LHCN-M2 (cell line): Measurements from ENCODE around the gene FBXW11. TPM values are rescaled to one million over a fixed set of nuclear protein-coding genes. Genes with fewer than 3 reads are reported as not detected.

ENCODE experiments used
- DNase-seq: peaks from one replicate; pipeline ENCODE4 v3.0.0-alpha.2; 2012; ENCODE audit warnings: low read depth
- total RNA-seq: library from RNA; depleted of rRNA; stranded (reverse); fragments of >200 nt; gene quantifications from 2 replicates; pipeline ENCODE4 v1.2.3, GENCODE V29; 2014

Gene FBXW11
- total RNA-seq, 1 experiment from 2014 or later: 78.4 TPM

GRCh38 chr5:171842777-171843328 lies 163.6 kb downstream of the FBXW11 start:
- DNase-seq: no peak

- no peak for DNase-seq
These were observed 164.3 kb downstream of the FBXW11 start for GRCh38 chr5:171841984-171842776.

DNA sequence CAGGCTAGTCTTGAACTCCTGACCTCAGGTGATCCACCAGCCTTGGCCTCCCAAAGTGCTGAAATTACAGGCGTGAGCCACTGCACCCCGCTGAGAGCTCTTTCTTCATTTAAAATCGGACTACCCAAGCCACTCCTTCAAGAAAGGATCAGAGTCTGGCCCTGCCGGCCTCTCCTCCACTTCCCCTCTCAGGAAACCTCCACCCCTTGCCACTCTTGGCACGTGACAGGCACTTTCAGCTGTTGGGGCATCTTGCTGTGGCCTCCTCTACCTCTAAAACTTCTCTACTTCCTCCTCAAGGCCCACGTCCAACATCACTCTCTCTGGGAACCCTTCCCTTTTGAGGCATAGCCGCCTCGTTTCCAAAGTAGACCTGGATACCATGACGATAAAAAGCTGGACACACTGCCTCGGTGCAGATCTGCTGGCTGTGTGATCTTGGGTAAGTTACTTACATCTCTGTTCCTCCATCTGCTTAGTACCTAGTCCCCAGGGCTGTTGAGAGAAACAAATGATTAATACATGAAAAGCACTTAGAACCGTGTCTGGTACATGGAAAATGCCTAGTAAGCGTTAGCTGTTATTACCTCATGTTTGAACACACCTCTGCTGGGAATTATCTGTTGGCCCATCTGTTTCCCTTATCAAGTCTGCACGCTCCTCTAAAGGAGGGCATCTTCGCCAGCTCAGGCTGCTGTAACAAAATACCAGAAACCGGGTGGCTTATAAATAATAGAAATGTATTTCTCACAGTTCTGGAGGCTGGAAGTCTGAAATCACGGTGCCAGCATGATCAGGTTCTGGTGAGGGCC lies 165.5 kb downstream of the FBXW11 start:
- DNase-seq: no peak

GRCh38 chr5:171840066-171840465 lies 166.4 kb downstream of the FBXW11 start:
- DNase-seq: peak; percentile 7

- DNase-seq: no peak
These were observed 167.3 kb downstream of the FBXW11 start for GRCh38 chr5:171839112-171839511.

- DNase-seq: no peak
These were observed 168.4 kb downstream of the FBXW11 start for GRCh38 chr5:171838066-171838465.

DNA sequence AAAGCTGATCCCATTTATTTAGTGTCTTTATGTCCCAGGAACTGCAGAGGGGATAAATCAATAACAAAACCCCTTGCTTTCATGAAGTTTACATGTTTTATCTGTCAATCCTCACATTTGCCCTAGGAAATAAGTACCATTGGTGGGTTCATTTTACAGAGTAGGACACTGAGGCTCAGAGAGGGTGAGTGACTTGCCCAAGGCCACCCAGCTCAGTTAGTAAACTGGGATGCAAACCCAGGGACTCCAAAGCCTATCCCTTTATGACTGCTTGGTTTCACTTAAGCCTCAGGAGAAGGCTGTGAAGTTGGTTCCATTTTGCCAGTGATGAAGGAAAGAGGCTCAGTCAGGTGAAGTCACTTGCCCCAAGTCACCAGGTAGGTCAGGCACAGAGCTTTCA lies 168.9 kb downstream of the FBXW11 start:
- DNase-seq: no peak

DNA sequence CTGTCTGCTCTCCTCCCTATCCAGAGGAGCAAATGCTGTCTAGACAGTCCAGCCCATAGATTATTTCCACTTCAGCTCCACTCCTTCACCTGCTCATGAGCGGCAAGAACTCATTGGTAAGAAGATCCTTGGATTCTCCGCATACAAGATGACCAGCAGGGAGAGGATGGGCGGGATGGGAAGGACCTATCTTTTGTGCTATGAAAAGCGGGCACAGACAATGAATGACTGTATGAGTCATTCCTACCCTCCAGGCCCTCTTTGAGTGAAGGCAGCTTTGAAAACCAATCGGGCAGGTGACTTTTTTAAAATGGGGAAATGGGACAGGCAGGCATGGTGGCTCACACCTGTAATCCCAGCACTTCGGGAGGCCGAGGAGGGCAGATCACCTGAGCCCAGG lies 171.4 kb downstream of the FBXW11 start:
- no peak for DNase-seq

DNA sequence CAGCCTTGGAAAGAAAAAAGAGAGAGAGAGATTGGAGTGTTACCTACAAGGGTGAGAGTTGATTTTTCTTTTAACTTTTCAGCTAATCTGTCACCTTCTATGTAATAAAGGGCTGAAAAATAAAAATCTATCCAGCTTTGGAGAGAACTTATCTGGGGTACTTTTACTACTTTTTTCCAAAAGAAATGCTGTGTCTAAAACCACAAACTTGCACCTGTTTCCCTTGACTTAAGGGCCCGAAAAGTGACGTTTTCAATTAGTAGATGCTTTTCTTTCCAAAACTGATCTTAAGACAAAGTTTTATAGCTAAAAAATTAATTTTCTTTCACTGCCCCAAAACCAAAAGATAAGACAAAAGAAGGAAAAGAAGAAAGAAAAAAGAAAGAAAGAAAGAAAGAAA lies 172.0 kb downstream of the FBXW11 start:
- DNase-seq: no peak

- no peak for DNase-seq
These were observed 173.7 kb downstream of the FBXW11 start for GRCh38 chr5:171832775-171833174.

- no peak for DNase-seq
These were observed 175.8 kb downstream of the FBXW11 start for GRCh38 chr5:171830686-171831085.

DNA sequence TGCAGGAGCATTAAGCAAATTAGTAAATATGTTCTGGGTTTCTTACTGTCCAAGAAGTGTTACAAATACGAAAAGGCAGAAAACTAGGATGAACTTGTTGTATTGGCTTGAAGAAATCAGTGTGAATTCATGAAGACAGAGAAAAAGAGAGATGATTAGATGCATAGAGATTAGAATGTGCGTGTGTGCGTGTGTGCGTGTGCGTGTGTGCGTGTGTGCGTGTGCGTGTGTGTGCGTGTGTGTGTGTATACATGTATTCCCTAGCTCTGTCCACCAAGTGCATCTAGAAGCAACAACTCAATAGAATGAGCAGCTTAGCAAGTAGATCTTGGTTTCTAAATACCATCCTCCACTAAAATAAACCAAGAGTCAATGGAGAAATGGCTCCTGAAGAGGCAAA lies 179.3 kb downstream of the FBXW11 start:
- no peak for DNase-seq

DNA sequence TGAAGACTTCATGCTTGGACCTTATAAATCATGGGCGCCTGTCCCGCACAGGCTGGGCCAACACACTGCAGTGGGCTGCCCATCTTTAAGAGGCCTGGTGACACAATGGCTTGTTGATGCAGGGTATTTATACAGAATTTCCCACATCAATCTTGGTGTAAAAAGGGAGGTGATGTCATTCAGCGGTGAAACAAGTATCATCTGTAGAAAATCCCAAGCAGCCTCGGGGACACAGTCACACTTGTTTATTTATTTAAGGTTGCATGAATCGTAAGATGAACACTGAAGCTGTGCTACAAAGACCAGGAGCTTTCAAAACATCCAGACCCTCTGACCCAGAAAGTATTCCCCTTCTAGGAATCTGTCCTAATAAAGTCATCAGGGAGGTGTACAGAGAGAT lies 180.3 kb downstream of the FBXW11 start:
- DNase-seq: no peak

DNA sequence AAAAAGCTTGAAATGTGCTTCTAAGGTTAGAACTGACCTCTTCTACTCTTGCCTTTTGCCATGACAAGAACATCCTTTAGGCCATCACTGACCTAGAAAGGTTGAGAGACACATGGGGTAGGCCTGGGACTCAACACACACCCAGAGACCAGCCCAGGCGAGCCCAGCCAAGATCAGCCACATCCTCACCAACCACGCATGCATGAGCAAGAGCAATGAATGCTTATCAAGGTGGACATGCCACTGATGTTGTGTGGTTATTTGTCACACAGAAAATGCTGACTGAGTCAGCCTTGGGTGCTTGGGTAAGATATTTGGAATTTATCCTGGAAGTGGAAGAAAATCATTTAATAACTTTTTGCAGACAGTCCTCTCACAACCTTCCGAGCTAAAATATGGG lies 181.4 kb downstream of the FBXW11 start:
- DNase-seq: no peak

DNA sequence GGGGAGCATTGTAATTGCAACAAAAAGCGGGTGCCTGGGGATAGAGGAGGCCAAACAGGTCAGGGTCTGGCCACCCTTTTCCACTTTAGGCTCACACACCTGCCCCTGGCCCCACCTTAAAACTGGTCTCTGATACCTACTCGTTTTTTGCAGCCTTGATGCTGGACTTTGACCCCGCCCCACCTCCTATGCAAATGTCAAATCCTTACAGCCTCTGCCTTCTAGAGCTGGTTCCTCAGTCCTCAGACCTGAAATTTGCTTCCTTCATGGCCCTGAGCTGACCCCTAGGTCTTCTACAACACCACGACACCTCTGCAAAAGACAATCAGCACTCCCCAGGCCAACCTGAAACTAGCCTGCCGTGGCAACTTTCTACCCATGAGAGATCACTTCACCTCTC lies 183.2 kb downstream of the FBXW11 start:
- no peak for DNase-seq

DNA sequence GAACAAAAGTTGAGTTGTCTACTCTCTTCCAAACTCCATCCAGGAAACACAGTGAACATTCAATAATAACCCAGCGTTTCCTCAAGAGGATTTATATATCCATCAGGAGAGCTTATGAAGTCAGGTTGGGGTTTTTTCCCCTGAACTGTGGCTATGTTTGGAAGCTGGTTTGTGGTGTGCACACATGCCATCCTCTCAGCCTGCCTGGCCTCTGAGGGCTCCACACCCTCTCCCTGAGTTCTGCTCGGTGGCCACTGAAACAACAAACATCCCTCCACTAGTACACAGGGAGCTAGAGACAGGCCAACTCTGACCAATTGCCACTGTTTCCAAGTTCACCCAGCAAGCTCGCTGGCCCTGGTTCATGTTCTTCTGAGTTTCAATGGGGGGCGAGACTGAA lies 185.2 kb downstream of the FBXW11 start:
- DNase-seq: no peak

DNA sequence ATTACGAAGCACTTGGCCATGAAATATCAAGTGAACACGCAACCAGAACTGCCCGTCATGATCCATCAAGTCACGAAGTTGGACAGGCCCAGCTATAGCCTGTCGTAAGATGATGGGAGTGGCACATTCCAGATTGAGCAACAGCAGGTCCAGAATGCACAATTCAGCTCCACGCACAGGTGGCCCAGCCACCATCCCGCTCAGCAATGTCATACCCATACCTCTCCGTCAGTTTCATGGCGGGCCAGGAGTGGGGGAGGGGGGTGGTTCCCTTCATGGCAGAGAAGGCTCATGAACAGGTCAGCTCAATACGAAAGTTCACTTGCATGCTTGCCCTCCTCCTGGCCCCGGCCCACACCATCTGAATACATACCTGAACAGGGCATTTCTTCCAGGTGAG lies 185.9 kb downstream of the FBXW11 start:
- no peak for DNase-seq

- DNase-seq: no peak
These were observed 189.8 kb downstream of the FBXW11 start for GRCh38 chr5:171816666-171817065.

DNA sequence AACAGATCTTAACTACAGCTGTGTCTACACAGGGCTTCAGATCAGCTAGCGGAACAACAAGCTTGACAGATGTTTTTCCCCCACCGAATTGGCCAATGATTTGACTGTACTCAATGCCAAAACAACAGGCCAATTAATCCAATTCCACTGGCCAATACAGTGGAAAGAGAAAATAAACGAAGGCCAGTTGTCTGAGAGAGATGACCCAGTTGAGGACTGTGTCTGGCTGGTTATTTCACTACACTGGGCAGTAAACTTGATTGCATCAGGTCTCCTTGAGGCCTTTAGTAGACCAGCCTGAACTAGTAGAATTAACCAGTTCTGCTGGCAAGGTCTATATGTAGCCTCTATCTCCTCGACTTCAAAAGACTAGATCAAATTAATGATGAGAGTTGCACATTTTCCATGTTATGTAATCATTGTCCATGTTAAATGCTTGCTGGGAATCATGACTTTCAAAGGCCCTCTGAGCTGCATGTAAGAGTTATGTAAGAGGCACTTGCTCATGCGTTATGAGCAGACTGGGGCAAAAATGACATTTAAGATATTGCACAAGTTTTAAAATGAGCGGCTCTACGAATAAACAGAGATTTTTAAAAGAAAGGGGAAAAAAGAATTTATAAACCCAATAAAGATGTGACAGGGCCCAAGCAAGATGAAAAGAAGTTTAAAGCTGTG lies 192.5 kb downstream of the FBXW11 start:
- DNase-seq: no peak

- no peak for DNase-seq
These were observed 193.2 kb downstream of the FBXW11 start for GRCh38 chr5:171813270-171813669.
